GM15510 (cell line): ENCODE results near the gene SNX8.
A peak's percentile ranks its signal among the peaks of the same experiment; 100 is the strongest.

Source experiments
- POLR2A ChIP-seq: IDR thresholded peaks from 3 replicates; pipeline ENCODE4 v1.6.1; 2011; ENCODE audit warnings: borderline replicate concordance; ENCODE audit not compliant: insufficient read length; ENCODE audit errors: extremely low read depth

The SNX8 gene

GRCh38 chr7:2244404-2244995 lies 69.7 kb downstream of the SNX8 start:
- no peak for TF ChIP-seq POLR2A

DNA sequence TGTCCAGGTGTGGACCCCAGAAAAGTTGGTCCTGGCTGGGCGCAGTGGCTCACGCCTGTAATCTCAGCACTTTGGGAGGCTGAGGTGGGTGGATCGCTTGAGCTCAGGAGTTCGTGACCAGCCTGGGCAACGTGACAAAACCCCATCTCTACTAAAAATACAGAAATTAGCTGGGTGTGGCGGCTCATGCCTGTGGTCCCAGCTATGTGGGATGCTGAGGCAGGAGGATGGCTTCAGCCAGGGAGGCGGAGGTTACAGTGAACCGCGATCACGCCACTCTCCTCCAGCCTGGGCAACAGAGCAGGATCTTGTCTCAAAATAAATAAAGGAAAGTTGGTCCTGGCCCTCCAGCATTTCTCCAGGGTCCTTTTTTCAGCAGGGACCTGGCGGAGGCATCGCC lies 70.8 kb downstream of the SNX8 start:
- no peak for TF ChIP-seq POLR2A

DNA sequence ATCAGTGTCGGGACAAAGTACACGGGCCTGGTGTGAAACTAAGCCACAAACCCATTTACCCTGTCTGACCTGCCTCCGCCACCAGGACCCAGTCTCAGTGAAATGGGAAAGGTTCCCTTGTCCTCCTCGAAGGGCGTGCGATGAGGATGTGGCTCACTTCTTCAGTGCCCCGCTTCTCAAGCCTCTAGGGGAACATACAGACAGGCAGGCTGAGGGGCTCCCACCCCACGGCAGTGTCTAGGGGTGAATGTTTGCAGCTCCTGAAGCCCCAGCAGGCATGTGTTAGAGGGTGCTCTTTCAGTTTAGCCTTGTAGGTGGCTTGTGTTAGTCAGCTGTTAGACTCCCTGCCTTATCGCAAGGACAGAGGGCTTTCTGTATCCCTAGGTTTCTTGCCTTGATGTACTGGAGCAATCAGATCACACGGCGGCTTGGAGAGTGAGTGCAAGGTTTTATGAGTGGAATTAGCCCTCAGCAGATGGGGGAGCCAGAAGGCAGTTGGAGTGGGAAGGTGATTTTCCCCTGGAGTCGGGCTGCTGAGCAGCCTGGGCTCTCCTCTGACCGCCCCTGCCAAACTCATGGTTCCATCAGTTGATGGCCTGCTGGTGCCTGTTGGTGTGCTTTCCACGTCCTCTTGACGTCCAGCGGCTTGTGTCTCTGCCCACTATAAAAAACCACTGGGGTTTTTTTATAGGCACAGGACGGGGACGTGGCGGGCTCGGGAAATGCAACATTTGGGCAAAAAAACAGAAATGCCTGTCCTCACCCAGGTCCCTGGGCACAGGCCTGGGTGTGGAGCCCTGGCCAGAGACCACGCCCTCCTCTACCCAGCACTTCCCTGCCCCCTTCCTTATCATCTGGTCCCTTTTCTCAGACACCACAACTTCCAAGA lies 71.5 kb downstream of the SNX8 start:
- TF ChIP-seq POLR2A, result no peak

GRCh38 chr7:2241580-2242540 lies 72.4 kb downstream of the SNX8 start, which contains the start of the genes MRM2 and NUDT1:
TSS of gene MRM2 (minus strand) at chr7:2242205. CDS start at chr7:2242169, 36 bp downstream.
TSS of gene NUDT1 (plus strand) at chr7:2242226. CDS start at chr7:2244575, 2,349 bp downstream.
- TF ChIP-seq POLR2A, result peak; percentile 94

GRCh38 chr7:2239242-2239641 lies 75.0 kb downstream of the SNX8 start:
- no peak for TF ChIP-seq POLR2A

GRCh38 chr7:2237109-2237602 lies 77.1 kb downstream of the SNX8 start:
- TF ChIP-seq POLR2A, result no peak

GRCh38 chr7:2233926-2234325 lies 80.3 kb downstream of the SNX8 start:
- no peak for TF ChIP-seq POLR2A

GRCh38 chr7:2232766-2233520 lies 81.3 kb downstream of the SNX8 start, which contains the start of gene MAD1L1:
TSS of gene MAD1L1 (minus strand) at chr7:2232945. CDS start at chr7:2230133, 2,812 bp downstream.
- peak; percentile 85 for TF ChIP-seq POLR2A

GRCh38 chr7:2231992-2232765 lies 82.1 kb downstream of the SNX8 start:
- TF ChIP-seq POLR2A, result no peak

DNA sequence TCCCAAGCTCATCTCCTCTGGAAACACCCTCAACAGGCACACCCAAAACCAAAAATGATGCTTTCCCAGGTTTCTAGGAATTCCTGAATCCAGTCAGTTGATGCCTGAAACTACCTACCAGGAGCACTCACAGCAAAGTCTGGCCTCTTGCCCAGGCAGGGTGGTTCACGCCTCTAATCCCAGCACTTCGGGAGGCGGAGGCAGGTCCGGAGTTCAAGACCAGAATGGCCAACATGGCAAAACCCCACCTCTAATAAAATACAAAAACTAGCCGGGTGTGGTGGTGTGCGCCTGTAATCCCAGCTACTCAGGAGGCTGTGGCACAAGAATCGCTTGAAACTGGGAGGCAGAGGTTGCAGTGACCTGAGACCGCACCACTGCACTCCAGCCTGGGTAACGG lies 83.4 kb downstream of the SNX8 start:
- TF ChIP-seq POLR2A, result no peak

DNA sequence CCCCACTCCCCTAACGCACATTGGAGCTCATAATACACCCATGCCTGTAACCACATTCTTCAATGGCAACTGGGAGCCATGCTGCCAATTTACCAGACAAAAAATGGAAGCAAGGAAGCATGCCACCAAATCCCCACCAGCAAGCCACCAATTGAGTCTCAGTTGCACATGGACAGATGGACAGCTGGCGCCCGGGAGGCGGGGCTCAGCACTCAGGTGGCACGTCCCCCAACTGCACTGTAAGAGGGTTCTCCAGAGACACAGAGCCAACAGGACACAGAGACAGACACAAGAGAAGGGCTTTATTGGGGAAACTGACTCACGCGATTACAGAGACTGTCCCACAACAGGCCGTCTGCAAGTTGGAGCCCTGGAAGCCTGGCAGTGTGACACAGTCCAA lies 84.0 kb downstream of the SNX8 start:
- TF ChIP-seq POLR2A, result no peak

DNA sequence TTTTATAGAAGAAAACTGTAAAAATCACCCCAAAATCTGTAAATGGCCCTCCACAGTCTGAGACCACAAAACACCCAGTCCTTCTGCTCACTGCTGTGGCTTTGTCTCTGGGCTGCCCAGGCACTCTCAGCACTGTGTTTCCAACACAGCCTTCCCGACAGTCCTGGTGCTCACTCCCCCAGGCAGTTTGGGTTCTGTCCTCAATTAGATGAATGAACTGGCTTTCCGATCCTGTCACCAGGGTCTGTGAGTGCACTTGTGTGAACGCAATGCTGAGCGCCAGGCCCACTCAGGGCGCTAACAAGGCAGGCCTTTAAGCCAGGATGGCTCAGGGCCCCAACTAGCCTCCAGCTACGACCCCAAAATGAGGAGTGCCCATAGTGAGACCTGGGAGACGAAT lies 84.8 kb downstream of the SNX8 start:
- TF ChIP-seq POLR2A, result no peak

- no peak for TF ChIP-seq POLR2A
These were observed 85.3 kb downstream of the SNX8 start for GRCh38 chr7:2228921-2229320.
